Transverse colon (tissue), 4 donors: ENCODE measurements around the gene LOC101059915.

Experiments used
- POLR2AphosphoS5 ChIP-seq, 3 donors: sonication (generic); formaldehyde crosslinking; IDR thresholded peaks; one replicate each; pipeline ENCODE4 v1.6.1; 2016; ENCODE audit warnings: antibody characterized with exemption in 3 of 3
- TF ChIP-seq, protein P1 (sequence below), 5 experiments: fragments of 200-600 bp in 3 of 5; fragments of 450-650 bp in 2 of 5; sonication (generic) in 3 of 5; IDR thresholded peaks; 1 replicate in 2 of 5; 2 replicates in 3 of 5; pipeline ENCODE4 v1.5.1; 2016 to 2017; ENCODE audit warnings: antibody characterized with exemption in 5 of 5, inconsistent platforms in 3 of 5, mild to moderate bottlenecking in 2 of 5, moderate library complexity in 1 of 5

DNA sequence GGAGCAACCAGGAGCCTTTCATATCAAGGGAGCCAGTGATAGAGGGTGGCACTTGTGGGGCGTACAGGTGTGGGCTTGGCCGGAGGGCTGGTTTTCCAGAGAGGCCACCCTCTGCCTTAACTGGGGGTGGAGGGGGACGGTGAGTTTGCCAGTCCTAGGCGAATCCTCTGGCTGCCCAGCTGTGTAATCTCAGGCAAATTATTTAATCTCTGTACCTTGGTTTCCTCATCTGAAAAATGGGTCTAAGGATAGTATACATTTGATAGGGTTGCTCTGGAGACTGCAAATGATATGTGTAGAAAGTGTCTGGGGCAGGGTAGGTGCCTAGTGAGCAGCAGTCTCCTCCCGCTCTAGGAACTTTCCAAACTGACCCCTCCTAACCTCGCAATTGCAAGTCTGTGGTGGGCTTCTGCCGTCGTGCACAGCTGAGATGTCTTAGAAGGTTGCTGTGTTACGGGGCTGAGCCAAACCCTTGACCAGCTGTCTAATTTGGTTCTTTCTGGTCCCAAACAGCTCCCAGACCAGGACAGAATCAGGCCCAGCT is 45.2 kb upstream of the LOC101059915 start:
- TF ChIP-seq, protein P1, sequence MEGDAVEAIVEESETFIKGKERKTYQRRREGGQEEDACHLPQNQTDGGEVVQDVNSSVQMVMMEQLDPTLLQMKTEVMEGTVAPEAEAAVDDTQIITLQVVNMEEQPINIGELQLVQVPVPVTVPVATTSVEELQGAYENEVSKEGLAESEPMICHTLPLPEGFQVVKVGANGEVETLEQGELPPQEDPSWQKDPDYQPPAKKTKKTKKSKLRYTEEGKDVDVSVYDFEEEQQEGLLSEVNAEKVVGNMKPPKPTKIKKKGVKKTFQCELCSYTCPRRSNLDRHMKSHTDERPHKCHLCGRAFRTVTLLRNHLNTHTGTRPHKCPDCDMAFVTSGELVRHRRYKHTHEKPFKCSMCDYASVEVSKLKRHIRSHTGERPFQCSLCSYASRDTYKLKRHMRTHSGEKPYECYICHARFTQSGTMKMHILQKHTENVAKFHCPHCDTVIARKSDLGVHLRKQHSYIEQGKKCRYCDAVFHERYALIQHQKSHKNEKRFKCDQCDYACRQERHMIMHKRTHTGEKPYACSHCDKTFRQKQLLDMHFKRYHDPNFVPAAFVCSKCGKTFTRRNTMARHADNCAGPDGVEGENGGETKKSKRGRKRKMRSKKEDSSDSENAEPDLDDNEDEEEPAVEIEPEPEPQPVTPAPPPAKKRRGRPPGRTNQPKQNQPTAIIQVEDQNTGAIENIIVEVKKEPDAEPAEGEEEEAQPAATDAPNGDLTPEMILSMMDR (IDR thresholded peaks at IDR 0.05) = no peak
- TF ChIP-seq POLR2AphosphoS5 (IDR thresholded peaks at IDR 0.05) = no peak
